Stimulated activated CD8-positive, alpha-beta memory T cell treated with anti-CD3 and anti-CD28 coated beads, Interleukin-2, amount 100 ng/mL, for 48 hours (primary cell): ENCODE measurements around the gene PTPRG.

Experiments
- DNase-seq, 2 donors: peaks; one replicate each; pipeline ENCODE4 v3.0.0-alpha.2; 2020; ENCODE audit warnings: low read depth in 2 of 2

The PTPRG gene

DNA sequence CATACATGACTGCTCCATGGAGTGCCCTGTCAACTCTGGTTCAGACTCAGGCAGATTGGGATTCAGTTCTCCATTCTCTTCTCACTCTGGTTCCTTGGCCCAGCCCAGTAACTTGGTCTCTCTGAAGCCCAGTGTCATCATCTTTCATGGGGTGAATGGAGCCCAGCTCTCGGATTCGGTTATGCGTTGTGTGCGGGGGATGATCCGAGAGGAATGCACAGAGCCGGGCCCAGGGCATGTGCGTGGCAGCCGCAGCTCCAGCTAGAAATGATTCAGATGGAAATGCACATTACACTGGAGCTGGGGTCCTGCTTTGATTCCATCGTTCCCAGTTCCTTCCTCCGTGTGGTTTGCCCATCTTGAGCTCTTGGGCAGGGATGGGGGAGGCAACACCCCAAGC is 622.6 kb downstream of the PTPRG start:
- DNase-seq, result no peak

DNA sequence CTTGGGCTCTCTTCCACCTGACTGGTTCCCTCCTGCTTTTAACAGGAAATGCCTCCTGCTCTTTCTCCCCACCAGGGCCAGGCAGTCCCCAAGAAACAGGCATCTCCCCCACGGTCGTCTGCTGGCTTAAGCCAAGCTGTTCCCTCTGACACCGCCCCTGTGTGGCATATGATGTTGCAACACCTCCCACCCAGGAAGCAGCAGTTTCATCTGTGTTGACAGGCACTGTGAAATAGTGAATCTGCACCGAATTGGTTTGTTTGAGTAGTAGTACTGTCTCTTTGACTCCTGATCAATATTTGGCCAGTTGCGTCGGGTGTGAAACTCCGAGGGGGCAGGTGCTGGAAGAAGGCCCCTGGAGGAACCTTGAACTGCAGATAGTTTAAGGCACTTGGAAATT is 623.2 kb downstream of the PTPRG start:
- no peak for DNase-seq

DNA sequence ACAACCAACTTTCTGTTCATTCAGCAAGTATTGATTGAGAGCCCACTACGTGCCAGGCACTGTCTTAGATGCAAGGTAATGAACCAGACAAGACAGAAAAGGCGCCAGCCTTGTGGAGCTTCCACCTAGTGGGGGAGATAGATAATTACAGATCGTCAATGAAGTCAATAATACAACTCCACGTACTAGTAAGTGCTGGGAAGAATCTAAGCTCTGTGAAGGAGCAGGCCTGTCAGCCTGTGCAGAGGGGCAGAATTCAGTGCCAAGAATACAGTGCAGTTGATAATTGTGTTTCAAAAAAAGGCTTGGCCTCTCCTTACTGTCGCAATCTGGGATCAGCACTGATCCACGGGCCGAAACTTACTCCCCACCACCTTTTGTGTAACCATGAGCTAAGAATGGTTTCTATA is 625.7 kb downstream of the PTPRG start:
- no peak for DNase-seq

DNA sequence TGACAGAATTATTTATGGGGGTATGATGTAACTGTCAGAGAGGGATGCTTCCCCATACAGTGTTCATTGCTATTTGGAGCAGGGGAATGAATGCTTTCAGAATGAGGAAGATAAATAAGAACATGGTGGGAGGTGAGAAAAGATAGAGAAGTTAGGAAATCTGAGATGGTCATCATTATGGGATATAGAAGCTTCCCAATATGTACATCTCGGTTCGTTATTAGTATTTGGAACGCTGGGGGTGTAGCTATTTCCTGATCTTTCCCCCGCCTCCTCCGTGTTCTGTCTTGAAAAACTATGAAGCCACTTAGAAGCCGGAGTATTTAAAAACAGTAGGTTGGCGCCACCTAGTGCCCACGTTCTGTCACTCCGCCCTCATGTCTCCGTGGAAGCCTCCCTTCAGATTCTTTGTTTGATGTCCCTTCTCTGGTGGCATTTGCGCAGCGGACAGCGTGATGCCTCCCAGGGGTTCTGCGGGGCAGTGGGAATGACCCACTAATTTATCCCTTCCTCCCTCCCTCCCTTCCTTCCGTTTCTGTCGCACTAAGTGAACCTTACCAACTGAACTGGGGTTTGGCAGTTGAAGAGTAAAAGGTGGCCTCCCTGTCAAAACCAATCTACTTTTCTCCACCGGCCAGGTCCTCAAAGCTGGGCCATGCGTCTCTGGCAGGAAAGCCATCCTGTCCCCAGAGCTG is 627.5 kb downstream of the PTPRG start:
- DNase-seq, result peak; percentile 23 to 52

- no peak for DNase-seq
These were observed 628.0 kb downstream of the PTPRG start for GRCh38 chr3:62189376-62189698.

DNA sequence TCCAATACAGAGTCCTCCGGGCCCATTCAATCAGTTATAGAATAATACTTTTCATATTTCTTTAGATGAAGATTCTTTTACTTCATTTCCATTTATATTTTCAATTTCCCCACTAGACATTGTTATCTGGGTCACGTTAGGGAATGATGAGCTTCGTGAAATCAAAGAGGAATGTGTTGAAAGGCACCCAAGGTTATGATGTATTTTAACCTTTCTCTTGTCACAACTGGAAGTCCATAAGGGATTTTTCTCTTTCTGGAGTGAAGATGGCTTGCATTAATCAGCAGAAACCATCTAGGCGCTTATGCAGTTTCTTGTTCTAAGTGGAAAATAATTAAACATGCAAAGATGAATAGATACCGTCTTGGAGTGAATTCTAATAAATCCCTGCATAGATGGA is 631.5 kb downstream of the PTPRG start:
- no peak for DNase-seq

GRCh38 chr3:62193586-62194345 is 632.4 kb downstream of the PTPRG start:
- no peak for DNase-seq

DNA sequence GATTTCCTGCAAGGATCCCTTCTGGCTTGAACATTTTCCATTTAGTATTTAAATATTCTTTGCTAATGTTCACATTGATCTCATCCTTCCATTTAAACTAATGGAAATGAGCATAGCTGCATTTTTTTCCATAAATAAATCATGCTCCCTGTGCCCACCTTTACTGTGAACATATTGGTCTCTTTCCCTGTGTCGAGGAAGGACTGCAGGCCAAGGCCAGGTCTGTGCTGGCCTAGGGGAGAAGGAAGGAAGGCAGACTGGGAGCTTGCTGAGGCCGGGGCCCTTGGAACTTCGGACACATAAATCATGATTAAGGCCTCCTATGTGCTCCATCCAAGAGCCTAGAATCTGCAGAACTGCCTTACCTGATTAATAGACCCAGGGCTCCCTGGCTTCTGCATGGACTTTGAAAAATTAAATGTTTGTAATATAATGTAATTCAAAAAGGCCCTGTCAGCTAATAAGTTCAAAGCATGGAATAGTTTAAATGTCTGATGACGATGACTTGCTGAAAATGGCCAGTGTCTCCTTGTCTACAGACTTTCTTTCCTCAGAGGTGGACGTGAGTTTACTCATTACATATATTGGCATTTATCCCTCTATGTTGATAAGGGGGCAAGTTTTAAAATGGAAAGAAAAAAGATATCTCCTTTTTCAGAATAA is 636.1 kb downstream of the PTPRG start:
- no peak for DNase-seq

GRCh38 chr3:62199126-62199525 is 637.8 kb downstream of the PTPRG start:
- no peak for DNase-seq

- DNase-seq, result no peak
These were observed 640.2 kb downstream of the PTPRG start for GRCh38 chr3:62201438-62202035.

DNA sequence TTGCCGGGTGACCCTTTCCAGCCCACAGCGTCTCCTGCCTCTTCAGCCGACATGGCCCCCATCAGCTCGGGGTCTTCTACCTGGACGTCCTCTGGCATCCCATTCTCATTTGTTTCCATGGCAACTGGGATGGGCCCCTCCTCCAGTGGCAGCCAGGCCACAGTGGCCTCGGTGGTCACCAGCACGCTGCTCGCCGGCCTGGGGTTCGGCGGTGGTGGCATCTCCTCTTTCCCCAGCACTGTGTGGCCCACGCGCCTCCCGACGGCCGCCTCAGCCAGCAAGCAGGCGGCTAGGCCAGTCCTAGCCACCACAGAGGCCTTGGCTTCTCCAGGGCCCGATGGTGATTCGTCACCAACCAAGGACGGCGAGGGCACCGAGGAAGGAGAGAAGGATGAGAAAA is 641.8 kb downstream of the PTPRG start:
- DNase-seq, result no peak

GRCh38 chr3:62203561-62203960 is 642.2 kb downstream of the PTPRG start:
- DNase-seq, result no peak

DNA sequence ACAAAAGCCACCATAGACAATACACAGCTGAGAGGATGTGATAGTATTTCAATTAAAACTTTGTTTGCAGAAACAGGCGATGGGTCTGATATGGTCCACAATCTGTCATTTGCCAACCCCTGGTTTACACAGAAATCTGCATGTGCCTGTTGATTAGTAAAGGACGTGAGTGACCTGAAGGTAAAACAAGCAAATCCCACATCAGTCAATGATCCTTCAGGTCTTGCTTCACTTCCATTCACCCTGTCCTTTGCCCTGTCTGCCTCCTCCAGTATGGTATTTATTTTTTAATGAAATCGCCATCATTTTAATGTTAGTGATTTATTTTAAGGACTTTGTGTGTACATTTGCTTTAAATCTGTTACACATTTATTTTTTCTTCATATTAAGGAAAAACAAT is 645.8 kb downstream of the PTPRG start:
- no peak for DNase-seq

DNA sequence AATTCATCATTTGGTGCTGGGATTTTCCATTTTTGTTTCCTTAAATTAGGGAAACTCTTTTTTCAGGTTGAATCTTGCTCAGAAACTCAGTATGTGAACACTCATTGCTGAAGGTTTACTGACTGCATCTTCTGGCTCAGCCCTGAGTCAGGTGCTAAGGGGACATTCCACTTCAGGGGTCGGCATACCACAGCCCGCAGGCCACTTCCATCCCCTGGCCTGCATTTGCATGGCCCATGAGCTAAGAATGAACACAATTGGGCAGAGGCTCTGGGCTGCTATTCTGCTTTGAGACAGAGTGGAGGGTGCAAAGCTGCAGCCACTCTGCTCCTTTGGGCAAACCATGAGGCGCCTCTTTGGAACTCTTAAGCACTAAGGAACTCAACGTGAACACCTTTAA is 647.0 kb downstream of the PTPRG start:
- DNase-seq, result no peak

DNA sequence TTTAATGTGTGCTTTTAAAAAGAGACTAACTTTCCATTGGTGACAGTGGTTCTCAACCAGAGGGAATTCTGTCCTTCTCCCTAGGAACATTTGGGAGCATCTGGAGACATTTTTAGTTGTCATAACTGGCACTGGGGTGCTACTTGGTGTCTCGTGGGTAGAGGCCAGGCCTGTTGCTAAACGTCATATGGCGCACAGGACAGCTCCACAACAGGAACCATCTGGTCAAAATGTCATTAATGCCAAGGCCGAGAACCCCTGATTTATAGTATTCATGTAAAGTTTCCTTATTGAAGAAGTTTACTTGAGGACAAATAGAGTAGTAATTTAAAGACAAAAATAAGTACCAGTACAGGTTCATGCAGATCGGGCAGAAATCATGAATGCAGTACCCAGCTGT is 647.7 kb downstream of the PTPRG start:
- no peak for DNase-seq

DNA sequence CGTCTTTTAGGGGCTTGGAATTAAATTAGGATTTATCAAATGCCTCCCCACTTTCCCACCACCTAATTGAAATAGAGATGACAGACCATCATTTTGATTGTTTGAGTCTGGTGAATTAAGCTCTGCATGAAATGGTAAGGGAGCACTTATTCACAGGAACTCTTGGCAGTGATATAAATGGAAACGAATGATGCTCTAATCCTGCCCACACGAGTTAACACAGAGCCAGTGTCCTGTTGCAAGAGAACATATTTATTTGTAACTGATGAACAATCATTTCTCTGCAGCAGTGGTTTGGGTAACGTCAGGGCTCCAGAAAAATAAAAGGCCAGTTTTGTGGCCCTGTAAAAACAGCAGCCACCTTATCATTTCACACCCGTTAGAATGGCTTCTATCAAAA is 648.6 kb downstream of the PTPRG start:
- DNase-seq, result no peak

DNA sequence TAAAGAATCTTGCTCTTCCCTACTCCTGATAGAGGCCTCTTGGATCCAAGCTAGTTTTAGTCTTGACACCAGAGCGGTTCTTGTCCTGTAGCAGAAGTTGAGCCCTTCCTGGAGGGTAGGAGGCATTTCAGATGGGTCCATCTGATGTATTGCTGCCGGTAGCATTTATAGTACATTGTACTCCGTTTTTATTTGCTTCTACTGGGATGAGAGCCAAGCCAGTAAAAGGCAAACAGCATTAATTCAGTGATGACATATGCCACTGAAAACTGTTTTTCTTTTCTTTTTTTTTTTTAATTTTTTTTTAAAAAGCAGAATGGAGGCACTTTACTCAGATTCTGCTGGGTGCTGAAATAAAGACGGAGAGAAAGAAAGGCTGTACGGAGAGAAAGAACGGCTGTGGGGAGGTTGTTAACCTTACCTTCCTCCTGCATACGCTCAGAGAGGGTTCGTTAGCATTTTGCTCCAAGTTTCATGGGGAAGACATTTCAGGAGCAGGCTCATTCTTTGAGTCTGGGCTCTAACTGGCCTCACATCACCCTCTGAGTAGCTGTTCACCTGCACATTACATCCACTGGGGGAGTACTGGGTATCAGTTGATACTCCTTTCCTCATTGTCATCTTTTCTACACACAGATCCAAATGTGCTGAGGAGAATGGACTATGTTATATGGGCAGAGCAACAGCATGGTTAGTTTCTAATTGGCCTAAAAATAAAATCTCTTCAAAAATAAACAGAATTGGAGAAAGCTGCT is 650.5 kb downstream of the PTPRG start:
- no peak for DNase-seq

- DNase-seq, result no peak
These were observed 653.5 kb downstream of the PTPRG start for GRCh38 chr3:62214850-62215249.

GRCh38 chr3:62220616-62221015 is 659.2 kb downstream of the PTPRG start:
- DNase-seq, result no peak

DNA sequence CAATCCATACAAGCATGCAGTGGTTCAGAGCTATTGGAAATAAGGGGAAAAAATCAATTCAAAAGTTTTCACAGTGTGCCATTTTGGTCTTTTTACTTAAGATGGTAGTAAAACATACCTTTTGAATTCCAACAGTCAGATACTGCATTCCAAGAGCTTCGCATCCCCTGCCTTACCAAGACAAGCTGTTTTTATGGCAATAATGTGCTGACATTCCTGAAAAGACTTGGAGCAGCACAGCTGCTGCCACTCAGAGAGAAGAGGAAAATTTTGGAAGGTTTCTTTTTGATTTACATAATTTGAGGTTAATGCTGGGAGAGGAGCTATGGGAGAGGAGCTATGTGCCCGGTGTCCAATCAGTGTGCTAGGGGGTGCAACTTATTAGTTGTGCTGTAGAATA is 663.7 kb downstream of the PTPRG start:
- no peak for DNase-seq

DNA sequence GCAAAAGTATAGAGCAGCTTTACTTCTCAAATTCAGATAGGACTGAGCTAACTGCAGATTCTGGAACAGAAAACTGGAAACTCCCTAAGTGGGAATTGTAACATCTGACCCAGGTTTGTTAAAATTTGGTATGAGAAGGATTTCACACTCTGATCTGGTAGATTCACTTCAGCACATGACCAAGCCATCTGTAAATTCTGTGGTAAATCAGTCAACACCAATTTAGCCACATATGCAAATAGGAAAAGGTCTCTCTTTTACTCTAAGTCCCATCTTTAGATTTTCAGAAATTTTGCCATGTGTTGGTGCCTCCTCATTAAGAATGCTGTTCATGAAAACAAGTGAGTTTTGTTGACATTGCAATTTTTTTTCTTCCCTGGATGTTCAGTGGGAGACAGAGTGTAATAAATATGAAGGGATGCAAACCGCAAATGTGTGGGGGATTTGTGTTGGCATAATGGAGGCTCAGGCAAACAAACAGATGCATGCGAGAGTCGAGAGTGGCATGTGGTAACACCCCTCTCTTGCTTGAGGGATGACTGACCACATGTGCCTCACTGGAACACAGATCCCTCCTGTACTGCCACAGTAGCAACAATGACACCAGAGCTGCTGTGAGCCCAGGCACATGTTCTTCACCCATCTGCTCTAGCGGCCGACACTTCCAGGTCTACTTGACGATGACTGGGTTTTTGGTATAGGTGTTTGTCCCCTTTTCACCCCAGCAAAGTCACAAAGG is 665.4 kb downstream of the PTPRG start:
- DNase-seq, result no peak
